SK-N-MC (cell line): ENCODE results near the gene PTPRK.

Source experiments
- EZH2 ChIP-seq: fragments of 200-600 bp; sonication (generic); IDR thresholded peaks from one replicate; pipeline ENCODE4 v1.6.1; 2017; ENCODE audit warnings: antibody characterized with exemption
- POLR2AphosphoS5 ChIP-seq: IDR thresholded peaks from 2 replicates; pipeline ENCODE4 v1.6.1; 2012; ENCODE audit warnings: mild to moderate bottlenecking, low read depth, low read length, borderline replicate concordance

GRCh38 chr6:128517124-128517523, 3.3 kb downstream of the PTPRK start:
- TF ChIP-seq POLR2AphosphoS5 (no peak), EZH2 (no peak)
